ENCODE data around the gene FADD. TPM values are rescaled to one million over a fixed set of nuclear protein-coding genes. Genes with fewer than 3 reads are reported as not detected.
"Not testable (repeated sequence)": the region's sequence is repeated elsewhere in the genome, so short reads cannot be mapped to it uniquely, and the experiment has no call there.

FADD gene
- total and polyA plus RNA-seq, 2 experiments from 2014 or later = 30.1 to 37.1 TPM

DNA sequence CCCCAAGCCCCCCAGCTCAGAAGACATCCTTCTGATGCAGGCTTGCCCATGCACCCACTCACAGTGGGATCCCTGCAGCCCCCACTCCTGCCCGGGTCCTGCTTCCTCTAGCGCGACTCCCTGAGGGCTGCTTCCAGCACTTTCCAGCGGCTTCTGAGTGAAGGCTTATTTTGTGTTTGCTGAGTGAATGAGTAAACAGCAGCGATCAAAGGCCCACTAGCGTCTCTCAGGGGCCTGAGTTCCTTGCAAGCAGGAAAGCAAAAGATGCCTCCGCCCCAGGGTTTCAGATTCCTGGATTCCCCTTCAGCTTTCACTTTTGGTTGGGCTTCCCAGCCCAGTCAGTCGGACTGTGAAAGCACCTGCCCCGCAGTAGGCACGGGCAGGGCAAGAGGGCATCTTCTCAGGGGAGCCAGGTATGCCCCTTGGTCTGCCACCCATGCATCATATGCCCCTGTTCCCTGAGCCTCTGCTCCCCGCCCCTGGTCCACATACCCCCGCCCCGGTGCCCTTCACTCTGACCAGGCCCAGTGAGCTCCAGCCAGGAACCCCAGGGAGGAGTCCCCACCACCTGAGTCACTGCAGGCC, 9.2 kb downstream of the FADD start:
- TF ChIP-seq, protein P1, sequence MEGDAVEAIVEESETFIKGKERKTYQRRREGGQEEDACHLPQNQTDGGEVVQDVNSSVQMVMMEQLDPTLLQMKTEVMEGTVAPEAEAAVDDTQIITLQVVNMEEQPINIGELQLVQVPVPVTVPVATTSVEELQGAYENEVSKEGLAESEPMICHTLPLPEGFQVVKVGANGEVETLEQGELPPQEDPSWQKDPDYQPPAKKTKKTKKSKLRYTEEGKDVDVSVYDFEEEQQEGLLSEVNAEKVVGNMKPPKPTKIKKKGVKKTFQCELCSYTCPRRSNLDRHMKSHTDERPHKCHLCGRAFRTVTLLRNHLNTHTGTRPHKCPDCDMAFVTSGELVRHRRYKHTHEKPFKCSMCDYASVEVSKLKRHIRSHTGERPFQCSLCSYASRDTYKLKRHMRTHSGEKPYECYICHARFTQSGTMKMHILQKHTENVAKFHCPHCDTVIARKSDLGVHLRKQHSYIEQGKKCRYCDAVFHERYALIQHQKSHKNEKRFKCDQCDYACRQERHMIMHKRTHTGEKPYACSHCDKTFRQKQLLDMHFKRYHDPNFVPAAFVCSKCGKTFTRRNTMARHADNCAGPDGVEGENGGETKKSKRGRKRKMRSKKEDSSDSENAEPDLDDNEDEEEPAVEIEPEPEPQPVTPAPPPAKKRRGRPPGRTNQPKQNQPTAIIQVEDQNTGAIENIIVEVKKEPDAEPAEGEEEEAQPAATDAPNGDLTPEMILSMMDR (IDR thresholded peaks at IDR 0.05; ENCODE audit: low read depth, low read length) = no peak
- Histone ChIP-seq H3K4me1 (ENCODE audit: low read depth) (peaks cover under 1% of the 10 kb centered on the region), H3K4me3 (no peak overlapping the region), H3K9me3 (ENCODE audit: low read depth) (no peaks in the 10 kb centered on the region), H3K27me3 (no peaks in the 10 kb centered on the region), H3K36me3 (no peaks in the 10 kb centered on the region), H3K27ac (no peak overlapping the region)
- no peak for DNase-seq (ENCODE audit: low read depth in 1 of 2, low spot score in 1 of 2)

DNA sequence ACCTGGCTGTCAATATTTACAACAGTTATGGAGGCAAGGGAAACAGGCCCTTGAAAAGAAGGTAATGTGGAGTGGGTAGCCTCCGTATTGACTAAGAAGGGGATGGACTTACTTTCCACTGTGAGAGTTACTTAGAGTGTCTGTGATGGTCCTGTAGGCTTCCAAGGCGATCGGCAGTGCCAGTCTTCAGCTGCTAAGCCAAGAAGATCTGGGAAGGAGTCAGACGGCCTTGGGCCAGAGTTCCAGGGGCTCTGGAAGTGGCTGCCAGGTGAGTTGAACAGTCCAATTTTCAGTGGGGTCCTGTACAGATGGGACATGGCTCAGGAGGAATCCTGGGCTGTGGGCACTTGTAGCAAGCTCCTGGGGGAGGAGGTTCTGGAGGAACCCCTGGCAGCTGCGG, 14.3 kb downstream of the FADD start:
- not testable (repeated sequence) for H3K4me1 ChIP-seq (ENCODE audit: low read depth); DNase-seq (ENCODE audit: low read depth in 1 of 2, low spot score in 1 of 2); H3K4me3 ChIP-seq

DNA sequence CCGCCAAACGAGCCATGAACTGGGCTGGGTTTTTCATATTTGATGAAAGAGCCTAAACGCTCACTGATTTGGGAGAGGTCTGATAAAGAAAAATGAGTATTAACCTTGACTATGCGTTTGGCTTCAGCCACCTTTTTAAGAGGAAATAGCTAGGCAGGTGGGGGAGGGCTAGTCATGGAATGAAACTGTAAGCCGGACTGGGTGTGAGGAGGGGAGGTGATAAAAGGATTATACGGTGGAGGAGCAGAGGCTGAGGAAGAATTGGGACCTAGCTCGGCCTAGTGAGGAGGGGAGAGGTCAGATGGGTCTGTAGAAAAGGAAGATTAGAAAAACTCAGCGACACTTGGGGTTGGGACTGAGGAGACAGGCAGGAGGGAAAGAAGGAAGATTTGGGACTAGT, 15.0 kb downstream of the FADD start:
- H3K4me1 ChIP-seq (ENCODE audit: low read depth); H3K27ac ChIP-seq; H3K9me3 ChIP-seq (ENCODE audit: low read depth); H3K4me3 ChIP-seq; H3K27me3 ChIP-seq; DNase-seq (ENCODE audit: low read depth in 1 of 2, low spot score in 1 of 2); H3K36me3 ChIP-seq: not testable (repeated sequence)

More for the DNA sequence above, 14.3 kb downstream of the FADD start:
- not testable (repeated sequence) for H3K27me3 ChIP-seq; H3K27ac ChIP-seq; H3K36me3 ChIP-seq; H3K9me3 ChIP-seq (ENCODE audit: low read depth)

DNA sequence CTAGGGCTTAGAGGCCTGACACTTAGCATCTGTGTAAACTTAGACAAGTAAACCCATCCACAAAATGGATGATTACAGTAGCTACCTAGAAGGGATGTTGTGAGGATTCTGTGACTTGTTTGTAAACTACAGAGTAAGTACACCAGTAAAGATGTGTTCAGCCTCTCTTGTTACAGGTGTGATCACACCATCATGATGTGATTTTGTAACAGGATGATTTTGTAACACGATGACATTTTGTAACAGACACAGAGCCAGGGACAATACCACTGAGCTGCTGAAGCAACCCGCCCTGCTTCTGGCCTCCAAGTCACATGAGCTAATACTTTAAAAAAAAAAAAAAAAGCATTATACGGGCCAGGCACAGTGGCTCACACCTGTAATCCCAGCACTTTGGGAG, 17.0 kb downstream of the FADD start:
- TF ChIP-seq, protein P1 (IDR thresholded peaks at IDR 0.05; ENCODE audit: low read depth, low read length) = no peak
- H3K27ac ChIP-seq = no peak overlapping the region
- H3K27me3 ChIP-seq = no peaks in the 10 kb centered on the region
- H3K9me3 ChIP-seq (ENCODE audit: low read depth) = no peaks in the 10 kb centered on the region
- no peak overlapping the region for H3K4me3 ChIP-seq
- no peak for DNase-seq (ENCODE audit: low read depth in 1 of 2, low spot score in 1 of 2)
- H3K4me1 ChIP-seq (ENCODE audit: low read depth) = no peaks in the 10 kb centered on the region
- H3K36me3 ChIP-seq = no peaks in the 10 kb centered on the region

DNA sequence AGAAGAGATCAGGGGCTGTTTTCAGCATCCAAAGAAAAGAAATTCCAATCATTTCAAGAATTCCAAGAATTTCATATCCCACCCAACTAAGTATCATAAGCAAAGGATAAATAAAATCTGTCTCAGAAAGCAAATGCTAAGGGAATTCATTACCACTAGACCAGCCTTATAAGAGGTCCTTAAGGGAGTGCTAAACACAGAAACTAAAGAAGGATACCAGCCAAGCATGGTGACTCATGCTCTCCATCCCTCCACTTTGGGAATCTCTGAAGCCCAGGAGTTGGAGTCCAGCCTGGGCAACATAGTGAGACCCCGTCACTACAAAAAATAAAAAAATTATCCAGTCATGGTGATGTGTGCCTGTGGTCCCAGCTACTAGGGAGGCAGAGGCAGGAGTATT, 17.8 kb downstream of the FADD start:
- peak in 1 of 2 donors; percentile 43 for DNase-seq (ENCODE audit: low read depth in 1 of 2, low spot score in 1 of 2)
- H3K4me3 ChIP-seq = no peak overlapping the region
- TF ChIP-seq, protein P1 (IDR thresholded peaks at IDR 0.05; ENCODE audit: low read depth, low read length) = no peak
- no peaks in the 10 kb centered on the region for H3K9me3 ChIP-seq (ENCODE audit: low read depth)
- H3K27me3 ChIP-seq = no peaks in the 10 kb centered on the region
- no peaks in the 10 kb centered on the region for H3K36me3 ChIP-seq
- H3K27ac ChIP-seq = no peak overlapping the region
- no peaks in the 10 kb centered on the region for H3K4me1 ChIP-seq (ENCODE audit: low read depth)

DNA sequence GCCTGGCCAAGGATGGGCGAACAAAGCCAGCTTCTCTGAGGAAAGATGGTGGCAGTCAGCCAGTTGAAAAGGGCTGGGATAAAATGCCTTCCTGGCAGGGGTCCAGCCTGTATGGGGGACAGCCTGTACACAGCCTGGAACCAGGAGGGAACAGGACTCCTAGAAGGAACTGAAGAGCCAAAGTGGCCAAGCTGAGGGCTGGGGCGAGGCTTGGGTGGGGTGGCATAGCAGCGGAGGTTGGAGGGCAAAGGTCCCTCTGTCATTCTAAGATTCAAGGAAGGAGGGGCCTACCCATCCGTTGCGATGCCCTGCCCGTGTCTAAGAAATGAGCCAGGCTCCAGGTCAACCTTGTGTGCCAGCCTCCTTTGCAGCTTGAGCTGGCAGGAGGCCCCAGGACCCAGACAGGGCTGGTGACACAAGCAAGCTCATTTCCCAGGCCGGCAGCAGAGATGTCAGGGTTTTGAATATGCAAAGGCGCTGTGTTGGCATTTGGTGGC, 22.6 kb downstream of the FADD start:
- DNase-seq (ENCODE audit: low read depth in 1 of 2, low spot score in 1 of 2) = peak in 1 of 2 donors; percentile 52
- no peaks in the 10 kb centered on the region for H3K9me3 ChIP-seq (ENCODE audit: low read depth)
- no peaks in the 10 kb centered on the region for H3K27me3 ChIP-seq
- no peak overlapping the region for H3K27ac ChIP-seq
- no peaks in the 10 kb centered on the region for H3K36me3 ChIP-seq
- H3K4me1 ChIP-seq (ENCODE audit: low read depth) = no peaks in the 10 kb centered on the region
- H3K4me3 ChIP-seq = no peak overlapping the region
- TF ChIP-seq, protein P1 (IDR thresholded peaks at IDR 0.05; ENCODE audit: low read depth, low read length) = no peak

Measured in cardiac muscle cell (in vitro differentiated cells and primary cell).